Astrocyte of the cerebellum (primary cell): ENCODE measurements around the gene NSD2.

Experiments
- DNase-seq: peaks from one replicate; pipeline ENCODE4 v3.0.0-alpha.2; 2011; ENCODE audit warnings: low read depth
- H3K4me3 ChIP-seq: 2 replicates; pipeline ENCODE4 v1.5.1; 2011; ENCODE audit warnings: mild to moderate bottlenecking, low read depth, low read length, moderate library complexity
- in situ Hi-C: cut with HindIII; loops from 2 replicates; pipeline ENCODE4 v1.10.0; 2017; ENCODE audit warnings: low sequenced_read_pairs
- TF ChIP-seq, protein P1 (sequence below): IDR thresholded peaks from 2 replicates; pipeline ENCODE4 v1.5.1; 2012; ENCODE audit warnings: low read length, low read depth, moderate library complexity, mild to moderate bottlenecking; ENCODE audit errors: missing control alignments

The NSD2 gene

DNA sequence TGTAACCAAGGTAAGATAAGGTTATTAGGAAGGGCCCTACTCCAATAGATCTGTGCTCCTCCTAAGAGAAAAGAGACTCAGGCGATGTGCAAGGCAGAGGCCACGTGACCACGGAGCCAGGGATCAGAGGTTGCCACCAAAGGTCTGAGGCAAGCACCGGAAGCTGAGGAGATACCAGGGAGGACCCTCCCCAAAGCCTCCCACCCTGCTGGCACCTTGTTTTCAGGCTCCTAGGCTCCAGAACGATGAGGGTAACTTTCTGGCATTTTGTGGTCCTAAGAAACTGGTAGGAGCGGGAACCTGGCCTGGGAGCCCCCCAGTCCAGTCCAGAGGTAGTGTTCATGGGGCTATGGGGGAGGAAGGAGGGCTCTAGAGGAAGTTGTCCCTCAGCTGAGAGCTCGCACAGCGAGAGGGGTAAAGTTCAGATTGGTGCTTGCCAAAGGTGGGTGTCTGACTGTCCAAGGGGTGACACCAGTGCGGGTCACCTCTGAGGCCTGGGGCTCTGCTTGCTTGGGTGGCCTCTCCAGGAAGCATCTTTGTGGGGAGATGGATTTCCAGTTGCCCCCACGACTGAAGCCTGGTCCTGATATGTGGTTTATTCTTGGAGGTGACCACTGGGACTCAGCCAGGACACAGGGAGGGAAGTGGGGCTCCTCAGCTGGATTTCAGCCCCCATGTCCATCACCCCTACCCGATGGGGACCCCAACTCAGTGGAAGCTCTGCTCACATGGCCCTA is 7.7 kb upstream of the NSD2 start:
- TF ChIP-seq, protein P1, sequence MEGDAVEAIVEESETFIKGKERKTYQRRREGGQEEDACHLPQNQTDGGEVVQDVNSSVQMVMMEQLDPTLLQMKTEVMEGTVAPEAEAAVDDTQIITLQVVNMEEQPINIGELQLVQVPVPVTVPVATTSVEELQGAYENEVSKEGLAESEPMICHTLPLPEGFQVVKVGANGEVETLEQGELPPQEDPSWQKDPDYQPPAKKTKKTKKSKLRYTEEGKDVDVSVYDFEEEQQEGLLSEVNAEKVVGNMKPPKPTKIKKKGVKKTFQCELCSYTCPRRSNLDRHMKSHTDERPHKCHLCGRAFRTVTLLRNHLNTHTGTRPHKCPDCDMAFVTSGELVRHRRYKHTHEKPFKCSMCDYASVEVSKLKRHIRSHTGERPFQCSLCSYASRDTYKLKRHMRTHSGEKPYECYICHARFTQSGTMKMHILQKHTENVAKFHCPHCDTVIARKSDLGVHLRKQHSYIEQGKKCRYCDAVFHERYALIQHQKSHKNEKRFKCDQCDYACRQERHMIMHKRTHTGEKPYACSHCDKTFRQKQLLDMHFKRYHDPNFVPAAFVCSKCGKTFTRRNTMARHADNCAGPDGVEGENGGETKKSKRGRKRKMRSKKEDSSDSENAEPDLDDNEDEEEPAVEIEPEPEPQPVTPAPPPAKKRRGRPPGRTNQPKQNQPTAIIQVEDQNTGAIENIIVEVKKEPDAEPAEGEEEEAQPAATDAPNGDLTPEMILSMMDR = no peak
- no peak for DNase-seq
- no peak overlapping the region for H3K4me3 ChIP-seq
- in situ Hi-C loops = no loop called here

DNA sequence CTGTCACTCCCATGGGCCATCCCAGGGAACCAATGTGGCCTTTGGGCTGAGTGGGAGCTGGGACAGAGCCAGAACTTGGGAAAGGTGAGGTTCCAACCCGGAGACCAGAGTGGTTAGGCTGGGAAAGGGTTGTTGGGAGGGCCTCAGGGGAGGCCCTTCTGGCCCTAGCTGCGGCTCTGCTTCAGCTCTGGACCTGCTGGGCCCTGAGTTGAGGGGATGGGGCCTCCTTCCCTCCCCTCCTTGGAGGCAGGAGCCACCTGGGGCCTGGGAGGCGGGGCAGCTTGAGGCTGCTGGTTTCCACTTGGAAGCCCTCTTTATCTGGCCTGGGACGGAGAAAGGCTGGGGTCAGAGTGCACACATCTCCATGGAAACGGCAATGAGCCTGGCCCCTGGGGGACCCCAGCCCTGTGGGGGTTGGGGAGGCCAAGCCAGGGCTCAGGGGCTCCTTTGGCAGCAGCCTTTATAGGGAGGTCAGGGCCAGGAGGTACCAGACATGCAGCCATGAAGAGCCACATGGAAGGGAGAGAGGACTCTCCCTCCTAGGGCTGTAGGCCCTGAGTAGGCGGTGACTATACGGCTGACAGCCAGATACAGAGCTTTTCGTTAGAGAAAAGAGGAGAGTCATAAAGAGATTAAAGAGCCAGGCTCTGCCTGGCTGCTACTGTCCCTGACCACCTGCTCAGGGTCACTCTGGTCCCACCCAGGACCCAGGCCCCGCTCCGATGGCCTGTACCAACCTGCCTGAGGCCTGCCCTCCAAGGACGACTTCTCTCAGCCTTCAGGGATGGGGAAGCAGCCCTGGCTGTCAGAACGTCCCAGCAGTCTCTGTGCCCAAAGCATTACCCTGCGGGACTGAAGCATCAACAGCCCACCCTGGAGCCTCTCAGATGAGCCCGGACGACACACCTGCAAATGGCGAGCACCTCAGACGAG is 6.9 kb upstream of the NSD2 start:
- DNase-seq = no peak
- no peak overlapping the region for H3K4me3 ChIP-seq
- TF ChIP-seq, protein P1 = no peak
- in situ Hi-C loops = no loop called here

DNA sequence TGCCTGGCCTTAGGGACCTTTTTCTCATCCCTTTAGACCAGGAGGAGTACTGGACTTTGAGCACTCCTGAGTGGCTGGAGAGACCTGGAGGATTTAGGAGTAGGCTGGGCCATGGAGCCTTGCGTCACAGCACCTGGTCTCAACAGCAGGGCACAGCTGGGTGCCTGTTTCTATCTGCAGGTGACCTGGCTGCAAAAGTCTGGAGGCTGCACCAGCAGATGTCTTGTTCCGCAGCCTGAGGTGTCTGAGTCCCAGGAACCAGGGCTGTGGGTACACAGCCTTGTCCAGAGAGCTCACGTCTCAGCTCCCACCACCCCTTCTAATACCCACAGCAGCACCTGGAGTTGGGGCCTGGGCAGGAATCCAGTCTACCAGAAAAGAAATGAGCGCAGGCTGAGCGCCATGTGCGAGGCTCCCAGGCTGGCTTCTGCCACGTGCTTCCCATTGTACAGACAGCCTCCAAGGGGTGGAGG is 5.0 kb upstream of the NSD2 start:
- H3K4me3 ChIP-seq = no peak overlapping the region
- no peak for DNase-seq
- in situ Hi-C loops = no loop called here
- TF ChIP-seq, protein P1 = no peak

DNA sequence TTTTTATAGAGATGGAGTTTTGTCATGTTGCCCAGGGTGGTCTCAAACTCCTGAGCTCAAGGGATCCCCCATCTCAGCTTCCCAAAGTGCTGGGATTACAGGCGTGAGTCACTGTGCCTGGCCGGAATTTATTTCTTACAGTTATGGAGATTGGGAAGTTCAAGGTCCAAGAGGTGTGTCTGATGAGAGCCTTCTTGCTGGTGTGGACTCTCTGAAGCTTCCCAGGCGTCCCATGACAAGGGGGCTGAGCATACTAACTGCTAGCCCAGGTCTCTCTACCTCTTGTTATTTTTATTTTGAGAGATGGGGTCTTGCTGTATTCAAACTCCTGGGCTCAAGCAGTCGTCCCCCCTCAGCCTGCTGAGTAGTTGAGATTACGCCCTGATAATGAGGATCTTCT is 2.9 kb upstream of the NSD2 start:
- no peak for DNase-seq
- in situ Hi-C loops = no loop called here

DNA sequence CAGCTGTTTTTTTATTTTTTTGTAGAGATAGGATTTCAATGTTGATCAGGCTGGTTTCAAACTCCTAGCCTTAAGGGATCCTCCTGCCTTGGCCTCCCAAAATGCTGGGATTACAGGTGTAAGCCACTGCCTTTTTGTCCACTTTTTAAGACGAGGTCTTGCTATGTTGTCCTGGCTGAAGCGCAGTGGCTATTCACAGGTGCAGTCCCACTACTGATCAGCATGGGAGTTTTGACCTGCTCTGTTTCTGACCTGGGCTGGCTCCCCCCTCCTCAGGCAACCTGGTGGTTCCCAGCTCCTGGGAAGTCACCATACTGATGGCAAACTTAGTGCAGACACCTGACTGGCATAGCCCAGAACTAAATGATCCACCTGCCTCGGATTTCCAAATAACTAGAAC is 2.3 kb upstream of the NSD2 start:
- in situ Hi-C loops = no loop called here
- no peak for DNase-seq
- TF ChIP-seq, protein P1 = no peak
- H3K4me3 ChIP-seq = no peak overlapping the region

More for the DNA sequence above, 2.9 kb upstream of the NSD2 start:
- H3K4me3 ChIP-seq = no peak overlapping the region
- TF ChIP-seq, protein P1 = no peak

DNA sequence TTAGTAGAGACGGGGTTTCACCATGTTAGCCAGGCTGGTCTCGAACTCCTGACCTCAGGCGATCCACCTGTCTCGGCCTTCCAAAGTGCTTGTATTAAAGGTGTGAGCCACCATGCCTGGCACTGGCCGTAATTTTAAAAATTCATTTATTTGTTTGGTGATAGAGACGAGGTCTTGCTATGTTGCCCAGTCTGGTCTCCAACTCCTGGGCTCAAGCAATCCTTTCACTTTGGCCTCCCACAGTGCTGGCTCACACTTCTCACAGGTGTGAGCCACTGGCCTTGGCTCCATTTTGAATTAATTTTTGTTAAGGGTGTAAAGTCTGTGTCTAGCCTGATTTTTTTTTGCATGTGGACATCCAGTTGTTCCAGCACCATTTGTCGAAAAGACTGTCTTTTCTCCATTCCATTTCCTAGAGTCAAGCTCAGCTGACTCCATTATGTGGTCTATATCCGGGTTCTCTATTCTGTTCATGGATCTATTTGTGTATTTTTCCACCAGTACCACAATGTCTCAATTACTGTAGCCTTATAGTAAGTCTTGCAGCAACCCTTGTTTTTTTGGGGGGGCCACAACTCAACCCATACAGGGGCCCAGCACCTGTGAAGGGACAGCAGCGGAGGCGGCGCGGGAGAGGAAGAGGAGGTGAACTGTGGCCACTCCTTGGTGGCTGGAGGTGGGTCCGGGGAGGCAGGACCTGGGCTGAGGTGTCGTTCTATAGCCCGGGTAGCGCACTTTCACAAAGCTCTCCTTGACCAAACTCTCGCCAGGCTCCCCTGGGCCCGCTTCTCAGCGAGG is 1.5 kb upstream of the NSD2 start:
- TF ChIP-seq, protein P1 = no peak
- DNase-seq = no peak
- in situ Hi-C loops = no loop called here
- peak overlapping the region; percentile 71 for H3K4me3 ChIP-seq
